HCT116 (cell line): ENCODE data around the gene FMN2.

Experiments used
- ELF1 ChIP-seq: IDR thresholded peaks from 2 replicates; pipeline ENCODE4 v1.6.1; 2012; ENCODE audit warnings: low read depth, borderline replicate concordance
- EZH2phosphoT487 ChIP-seq: fragments of 200-600 bp; IDR thresholded peaks from 2 replicates; pipeline ENCODE4 v1.6.1; 2018; ENCODE audit warnings: antibody characterized with exemption, borderline replicate concordance
- POLR2A ChIP-seq: IDR thresholded peaks from 2 replicates; pipeline ENCODE4 v1.7.0; 2011; ENCODE audit warnings: borderline replicate concordance; ENCODE audit not compliant: insufficient read depth, insufficient read length; ENCODE audit errors: extremely low read depth
- POLR2AphosphoS5 ChIP-seq: IDR thresholded peaks from 2 replicates; pipeline ENCODE4 v1.6.1; 2011; ENCODE audit warnings: mild to moderate bottlenecking, low read depth, low read length, moderate library complexity
- RAD21 ChIP-seq: IDR thresholded peaks from 2 replicates; pipeline ENCODE4 v1.6.1; 2012; ENCODE audit warnings: low read depth, mild to moderate bottlenecking
- SIN3A ChIP-seq: IDR thresholded peaks from 2 replicates; pipeline ENCODE4 v1.6.1; 2012; ENCODE audit warnings: low read depth
- SP1 ChIP-seq: IDR thresholded peaks from 2 replicates; pipeline ENCODE4 v1.6.1; 2012; ENCODE audit warnings: low read depth
- TCF7L2 ChIP-seq: IDR thresholded peaks from 2 replicates; pipeline ENCODE4 v1.7.0; 2011; ENCODE audit warnings: borderline replicate concordance, inconsistent platforms; ENCODE audit not compliant: insufficient read depth, insufficient read length; ENCODE audit errors: extremely low read depth
- TF ChIP-seq, protein P1 (sequence below), 3 experiments: fragments of 200-600 bp in 1 of 3; sonication (generic) in 1 of 3; IDR thresholded peaks in 2 of 3; conservative IDR thresholded peaks in 1 of 3; 2 replicates each; pipeline ENCODE4 v1.5.1; 2012 to 2017; ENCODE audit warnings: low read depth in 2 of 3, low read length in 2 of 3, antibody characterized with exemption in 1 of 3, borderline replicate concordance in 1 of 3, control low read depth in 1 of 3, mild to moderate bottlenecking in 1 of 3, mixed read lengths in 1 of 3, mixed run types in 1 of 3, moderate library complexity in 1 of 3; ENCODE audit not compliant: insufficient read depth in 1 of 3
- TF ChIP-seq, protein P2 (sequence below): IDR thresholded peaks from 2 replicates; pipeline ENCODE4 v1.6.1; 2012
- TF ChIP-seq, protein P3 (sequence below): IDR thresholded peaks from 2 replicates; pipeline ENCODE4 v1.6.1; 2012

DNA sequence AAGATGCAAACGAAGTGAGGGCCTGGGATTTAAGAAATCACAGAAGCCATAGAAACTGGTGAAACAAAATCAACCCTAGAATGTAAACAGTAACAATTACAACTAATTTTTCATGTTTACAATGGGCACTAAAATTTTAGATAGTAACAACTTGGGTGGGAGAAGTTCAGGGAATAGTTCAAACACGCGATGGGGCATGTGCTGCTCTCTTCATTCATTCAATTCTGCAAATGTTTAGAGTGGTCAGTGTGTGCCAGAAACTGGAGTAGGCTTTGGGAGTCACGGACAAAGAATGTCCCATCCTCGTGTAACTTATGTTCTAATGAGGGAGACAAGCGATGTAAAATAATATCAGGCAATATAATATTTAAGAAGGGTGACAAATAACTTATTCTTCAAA is 386.9 kb downstream of the FMN2 start:
- TF ChIP-seq SP1 (no peak), EZH2phosphoT487 (no peak), TCF7L2 (no peak), RAD21 (no peak), SIN3A (no peak), POLR2A (no peak), ELF1 (no peak), POLR2AphosphoS5 (no peak)
- TF ChIP-seq, protein P1, sequence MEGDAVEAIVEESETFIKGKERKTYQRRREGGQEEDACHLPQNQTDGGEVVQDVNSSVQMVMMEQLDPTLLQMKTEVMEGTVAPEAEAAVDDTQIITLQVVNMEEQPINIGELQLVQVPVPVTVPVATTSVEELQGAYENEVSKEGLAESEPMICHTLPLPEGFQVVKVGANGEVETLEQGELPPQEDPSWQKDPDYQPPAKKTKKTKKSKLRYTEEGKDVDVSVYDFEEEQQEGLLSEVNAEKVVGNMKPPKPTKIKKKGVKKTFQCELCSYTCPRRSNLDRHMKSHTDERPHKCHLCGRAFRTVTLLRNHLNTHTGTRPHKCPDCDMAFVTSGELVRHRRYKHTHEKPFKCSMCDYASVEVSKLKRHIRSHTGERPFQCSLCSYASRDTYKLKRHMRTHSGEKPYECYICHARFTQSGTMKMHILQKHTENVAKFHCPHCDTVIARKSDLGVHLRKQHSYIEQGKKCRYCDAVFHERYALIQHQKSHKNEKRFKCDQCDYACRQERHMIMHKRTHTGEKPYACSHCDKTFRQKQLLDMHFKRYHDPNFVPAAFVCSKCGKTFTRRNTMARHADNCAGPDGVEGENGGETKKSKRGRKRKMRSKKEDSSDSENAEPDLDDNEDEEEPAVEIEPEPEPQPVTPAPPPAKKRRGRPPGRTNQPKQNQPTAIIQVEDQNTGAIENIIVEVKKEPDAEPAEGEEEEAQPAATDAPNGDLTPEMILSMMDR (IDR thresholded peaks at IDR 0.05 in 2 of 3, conservative IDR thresholded peaks at IDR 0.05 in 1 of 3; ENCODE audit: borderline replicate concordance in 1 of 3, insufficient read depth in 1 of 3, low read depth in 2 of 3, low read length in 2 of 3): no peak
- TF ChIP-seq, protein P2, sequence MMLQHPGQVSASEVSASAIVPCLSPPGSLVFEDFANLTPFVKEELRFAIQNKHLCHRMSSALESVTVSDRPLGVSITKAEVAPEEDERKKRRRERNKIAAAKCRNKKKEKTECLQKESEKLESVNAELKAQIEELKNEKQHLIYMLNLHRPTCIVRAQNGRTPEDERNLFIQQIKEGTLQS: no peak
- TF ChIP-seq, protein P3, sequence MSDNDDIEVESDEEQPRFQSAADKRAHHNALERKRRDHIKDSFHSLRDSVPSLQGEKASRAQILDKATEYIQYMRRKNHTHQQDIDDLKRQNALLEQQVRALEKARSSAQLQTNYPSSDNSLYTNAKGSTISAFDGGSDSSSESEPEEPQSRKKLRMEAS: no peak
